Measurements from ENCODE around the gene GRHPR. TPM values are rescaled to one million over a fixed set of nuclear protein-coding genes. Genes with fewer than 3 reads are reported as not detected.
"Not testable (repeated sequence)": the region's sequence is repeated elsewhere in the genome, so short reads cannot be mapped to it uniquely, and the experiment has no call there.

GRHPR gene
- polyA plus RNA-seq, 10 donors: 88.9 to 123 (median 103) TPM

DNA sequence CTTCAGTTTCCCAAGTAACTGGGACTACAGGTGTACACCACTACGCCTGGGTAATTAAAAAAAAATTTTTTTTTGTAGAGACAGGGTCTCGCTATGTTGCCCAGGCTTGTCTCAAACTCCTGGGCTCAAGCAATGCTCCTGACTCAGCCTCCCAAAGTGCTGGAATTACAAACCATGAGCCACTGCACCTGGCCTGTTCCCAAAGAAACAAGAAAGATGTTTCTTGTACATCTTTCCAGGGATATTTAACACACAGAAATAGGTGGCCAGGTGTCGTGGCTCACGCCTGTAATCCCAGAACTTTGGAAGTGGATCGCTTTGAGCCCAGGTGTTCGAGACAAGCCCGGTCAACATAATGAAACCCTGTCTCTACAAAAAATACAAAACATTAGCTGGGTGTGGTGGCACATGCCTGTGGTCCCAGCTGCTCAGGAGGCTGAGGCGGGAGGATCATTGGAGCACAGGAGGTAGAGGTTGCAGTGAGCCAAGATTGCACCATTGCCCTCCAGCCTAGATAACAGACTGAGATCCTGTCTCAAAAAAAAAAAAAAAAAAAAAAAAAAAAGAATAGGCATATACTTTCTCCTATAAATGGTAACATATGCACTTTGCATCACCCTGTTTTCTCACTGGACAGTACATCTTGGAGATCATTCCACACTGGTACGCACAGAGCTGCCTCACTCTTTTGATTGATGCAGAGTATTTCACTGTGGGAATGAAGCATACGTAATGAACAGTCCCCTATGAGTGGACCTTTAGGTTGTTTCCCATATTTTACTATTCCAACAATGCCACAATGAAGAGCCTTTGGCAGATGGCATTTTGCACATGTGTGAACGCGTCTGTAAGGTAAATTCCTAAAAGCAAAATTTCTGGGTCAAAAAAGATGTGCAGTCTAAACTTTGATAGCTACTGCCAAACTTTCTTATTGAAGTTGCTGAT is 2.0 kb upstream of the GRHPR start:
- no peak for DNase-seq

GRCh38 chr9:37421914-37422288 is 595 bp upstream of the GRHPR start:
- DNase-seq: peak in 1 of 3 donors; percentile 9

GRCh38 chr9:37423508-37423907 is 1.0 kb downstream of the GRHPR start:
- DNase-seq: no peak

- DNase-seq: no peak
These were observed 1.7 kb downstream of the GRHPR start for GRCh38 chr9:37424204-37424685.

DNA sequence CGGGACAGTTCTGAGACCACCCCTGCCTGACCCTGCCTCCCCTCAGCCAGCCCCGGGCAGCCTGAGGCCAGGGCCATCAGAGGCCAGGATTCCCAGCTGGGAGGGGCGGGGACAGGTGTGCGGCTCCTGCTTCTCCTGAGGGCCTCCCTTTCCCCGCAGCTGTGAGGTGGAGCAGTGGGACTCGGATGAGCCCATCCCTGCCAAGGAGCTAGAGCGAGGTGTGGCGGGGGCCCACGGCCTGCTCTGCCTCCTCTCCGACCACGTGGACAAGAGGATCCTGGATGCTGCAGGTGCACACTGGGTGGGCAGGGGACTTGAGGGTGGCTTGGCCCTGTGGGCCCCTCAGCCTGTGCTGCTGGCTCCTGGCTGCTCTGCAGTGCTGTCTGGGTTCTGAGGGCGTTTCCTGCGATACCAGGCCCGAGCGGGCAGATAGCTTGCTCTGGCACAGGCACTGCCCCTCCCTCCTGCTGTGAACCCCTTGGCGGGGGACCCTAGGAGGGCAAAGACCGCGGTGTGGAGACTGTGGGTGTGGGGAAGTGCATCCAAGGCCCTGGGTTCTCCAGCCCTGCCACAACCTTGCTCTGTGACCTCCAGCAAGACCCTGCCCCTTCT is 2.3 kb downstream of the GRHPR start:
- no peak for DNase-seq

DNA sequence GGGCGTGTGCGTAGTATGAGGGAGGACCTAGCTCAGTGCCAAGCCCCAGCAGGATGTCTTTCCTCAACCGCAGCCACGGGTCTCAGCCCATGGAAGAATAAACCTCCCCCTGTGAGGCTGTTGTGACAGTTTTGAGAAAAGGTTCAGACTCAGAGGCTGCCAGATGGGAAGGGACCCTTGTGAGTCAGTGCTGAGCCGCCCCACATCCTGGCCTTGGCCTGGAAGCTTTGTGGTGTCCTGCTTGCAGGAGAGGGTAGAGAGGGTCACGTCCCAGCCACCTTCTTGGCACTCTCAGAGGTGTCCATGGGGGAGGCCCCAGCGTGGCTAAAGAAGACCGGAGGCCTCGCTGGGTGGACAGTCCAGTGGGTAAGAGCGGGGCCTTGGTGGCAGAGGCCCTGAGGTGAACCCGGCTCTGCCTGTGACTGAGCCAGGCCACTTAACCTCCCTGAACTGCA is 2.8 kb downstream of the GRHPR start:
- no peak for DNase-seq

- not testable (repeated sequence) for DNase-seq
These were observed 3.9 kb downstream of the GRHPR start for GRCh38 chr9:37426431-37426830.

DNA sequence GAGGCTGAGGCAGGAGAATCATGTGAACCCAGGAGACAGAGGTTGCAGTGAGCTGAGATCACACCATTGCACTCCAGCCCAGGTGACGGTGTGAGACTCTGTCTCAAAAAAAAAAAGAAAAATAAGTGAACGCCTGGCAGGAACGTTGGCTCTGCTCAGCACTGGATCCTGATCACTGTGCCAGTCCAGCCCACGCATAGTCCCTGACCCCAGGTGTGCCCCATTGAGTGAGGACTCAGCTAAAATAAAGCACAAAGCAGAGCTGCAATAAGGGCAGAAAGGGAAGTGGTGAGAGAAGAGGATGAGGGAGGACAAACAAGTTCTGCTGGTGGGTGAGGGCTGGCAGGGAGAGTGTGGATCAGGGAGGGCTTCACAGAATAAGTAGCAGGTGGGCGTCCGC is 4.3 kb downstream of the GRHPR start:
- DNase-seq: no peak

DNA sequence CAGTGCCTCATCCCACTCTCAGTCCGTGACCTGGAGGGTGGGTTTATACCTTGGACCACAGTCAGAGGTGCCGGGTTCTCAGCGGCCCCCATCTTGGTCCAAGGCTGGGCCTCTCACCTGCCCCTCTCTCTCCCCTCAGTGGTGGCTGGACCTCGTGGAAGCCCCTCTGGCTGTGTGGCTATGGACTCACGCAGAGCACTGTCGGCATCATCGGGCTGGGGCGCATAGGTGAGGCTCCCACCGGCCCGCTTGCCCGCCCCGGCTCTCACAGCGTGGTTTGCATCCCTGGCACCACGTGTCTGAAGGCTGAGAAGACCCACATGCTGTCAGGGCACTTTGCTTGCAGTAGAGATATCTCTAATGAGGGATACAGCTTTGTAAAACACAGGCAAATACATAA is 5.8 kb downstream of the GRHPR start:
- DNase-seq: no peak

GRCh38 chr9:37429441-37430285 is 7.2 kb downstream of the GRHPR start:
- DNase-seq: no peak

DNA sequence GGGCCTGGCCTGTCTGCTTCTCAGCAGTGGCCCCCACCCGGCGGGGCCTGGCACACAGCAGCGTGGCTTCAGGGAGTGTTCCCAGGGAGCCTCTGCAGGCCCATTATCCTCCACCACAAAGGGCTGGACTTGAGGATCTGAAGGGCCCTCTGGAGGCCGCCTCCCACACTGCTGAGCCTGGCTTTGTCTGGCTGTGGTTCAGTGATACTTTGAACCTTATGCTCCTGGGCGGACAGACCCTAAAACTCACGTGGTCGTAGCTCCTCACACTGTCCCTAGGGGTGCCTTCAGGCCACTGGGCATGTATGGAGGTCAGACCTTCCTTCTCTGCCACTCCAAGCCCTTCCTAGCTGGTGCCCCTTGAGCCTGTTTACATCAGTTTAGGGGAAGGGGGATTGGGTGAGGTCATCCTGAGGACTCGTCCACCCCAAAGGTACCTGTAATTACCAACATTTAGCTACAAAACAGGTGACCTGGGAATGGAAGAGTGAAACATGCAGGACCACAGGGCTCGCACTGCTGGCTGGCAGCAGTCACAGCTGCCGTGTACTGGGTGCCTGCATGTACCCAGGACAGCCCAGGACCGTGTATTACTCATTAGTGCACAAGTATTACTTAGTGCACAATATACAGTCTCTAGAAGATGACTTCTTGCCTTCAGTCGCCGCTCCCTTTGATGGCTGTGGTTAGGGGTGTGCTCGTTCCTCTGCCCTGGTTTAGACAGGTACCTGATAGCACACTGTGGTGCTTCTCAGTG is 8.5 kb downstream of the GRHPR start:
- no peak for DNase-seq

DNA sequence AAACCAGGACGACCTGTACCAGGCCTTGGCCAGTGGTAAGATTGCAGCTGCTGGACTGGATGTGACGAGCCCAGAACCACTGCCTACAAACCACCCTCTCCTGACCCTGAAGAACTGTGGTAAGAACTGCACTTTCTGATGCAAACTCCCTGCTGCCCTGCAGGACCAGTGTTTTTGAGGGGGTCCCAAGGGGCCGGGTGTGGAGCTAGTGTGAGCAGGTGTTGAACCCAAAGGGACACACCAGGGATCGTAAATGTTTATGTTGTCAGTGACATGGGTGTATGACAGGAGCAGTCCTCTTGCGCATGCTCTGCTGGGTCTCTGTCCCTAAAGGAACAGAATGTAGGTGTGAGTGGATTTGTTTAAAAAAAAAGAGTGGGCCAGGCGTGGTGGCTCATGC is 9.5 kb downstream of the GRHPR start:
- DNase-seq: no peak

DNA sequence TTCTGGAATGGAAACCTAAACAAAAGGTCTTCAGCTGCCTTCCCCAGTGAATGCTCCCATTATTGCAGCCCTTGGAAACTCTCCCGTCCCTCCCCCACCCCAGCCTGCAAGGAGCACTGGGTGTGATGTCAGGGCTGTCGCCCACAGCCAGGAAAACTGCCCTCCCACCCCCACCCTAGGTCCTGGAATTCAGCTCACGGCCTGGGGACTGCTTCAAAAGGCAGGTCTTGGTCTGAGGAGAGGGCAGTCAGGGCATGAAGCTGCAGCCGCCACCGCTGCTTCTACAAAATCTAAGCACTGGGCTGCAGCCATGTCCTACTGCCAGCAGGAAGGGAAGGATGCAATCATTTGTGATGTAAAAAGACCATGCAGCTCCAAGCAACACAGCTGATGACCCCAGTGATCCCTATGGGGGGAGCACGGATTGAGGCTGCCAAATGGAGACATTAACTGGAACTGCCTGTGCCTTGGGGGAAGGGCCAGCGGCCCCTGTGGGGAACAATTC is 11.4 kb downstream of the GRHPR start:
- peak; percentile 17 to 68 (median 42) for DNase-seq

GRCh38 chr9:37436540-37436939 is 14.0 kb downstream of the GRHPR start:
- no peak for DNase-seq

- DNase-seq: no peak
These were observed 14.5 kb downstream of the GRHPR start for GRCh38 chr9:37437010-37437409.

DNA sequence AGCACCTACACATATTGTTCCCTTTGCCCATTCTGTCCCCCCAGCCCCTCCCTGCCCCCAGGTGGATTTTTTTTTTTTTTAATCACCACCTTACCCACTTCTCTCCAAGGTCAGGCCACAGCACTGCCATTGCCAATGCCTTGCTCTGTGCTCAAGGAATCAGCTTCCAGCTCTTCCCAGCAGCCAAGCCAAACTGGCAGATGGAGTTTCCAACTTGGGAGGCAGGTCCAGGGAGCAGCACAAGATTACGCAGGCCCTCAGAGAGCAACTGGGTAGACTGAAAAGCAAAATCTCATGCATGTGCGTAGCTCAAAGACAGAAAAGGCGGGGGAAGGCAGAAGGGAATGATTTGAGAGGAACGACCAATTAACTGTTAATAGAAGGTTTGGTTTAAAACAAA is 15.1 kb downstream of the GRHPR start:
- no peak for DNase-seq

- no peak for DNase-seq
These were observed 15.9 kb downstream of the GRHPR start for GRCh38 chr9:37438359-37438758.

- no peak for DNase-seq
These were observed 19.4 kb downstream of the GRHPR start for GRCh38 chr9:37441776-37442370.

- DNase-seq: no peak
These were observed 20.1 kb downstream of the GRHPR start for GRCh38 chr9:37442556-37442955.

- DNase-seq: no peak
These were observed 21.1 kb downstream of the GRHPR start for GRCh38 chr9:37443566-37443965.

DNA sequence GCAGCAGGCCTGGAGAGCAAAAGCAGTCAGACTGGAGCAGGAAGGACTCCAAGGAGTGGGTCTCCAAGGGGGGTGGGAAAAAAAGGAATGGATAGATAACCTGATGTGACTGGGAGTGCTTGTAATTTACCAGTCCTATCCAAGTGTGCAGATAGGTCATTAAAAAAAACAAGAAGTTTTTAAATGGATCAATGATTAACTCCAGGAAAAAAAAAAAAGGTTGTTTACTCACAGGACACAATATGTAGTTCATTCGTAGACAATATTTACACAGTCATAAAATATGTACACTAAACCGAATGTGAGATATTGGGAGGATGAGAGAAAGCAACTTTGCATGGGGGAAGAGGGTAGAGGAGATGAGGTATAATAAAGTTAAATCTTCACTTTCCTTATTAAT is 22.4 kb downstream of the GRHPR start:
- DNase-seq: no peak

Data from muscle of back (tissue), 11 donors.